Activated T-cell treated with anti-CD3 and anti-CD28 coated beads, Interleukin-2, amount 50 U/mL, for 72 hours (primary cell): ENCODE results near the gene ANKRD44. TPM values are rescaled to one million over a fixed set of nuclear protein-coding genes. Genes with fewer than 3 reads are reported as not detected.

Experiments used
- ATAC-seq, 2 donors: fragments of 150-1000 bp; cut with Tn5 transposase; replicated peaks in 1 of 2; 2 replicates each; pipeline ENCODE4 v1.10.0; 2021; ENCODE audit warnings: moderate library complexity in 2 of 2, mild to moderate bottlenecking in 1 of 2
- DNase-seq, 2 donors: peaks; one replicate each; pipeline ENCODE4 v3.0.0; 2021 to 2022; ENCODE audit warnings: mixed read lengths in 1 of 2
- H3K27ac Mint-ChIP-seq: one replicate; pipeline ENCODE4 v1.8.0; 2022; ENCODE audit warnings: mild to moderate bottlenecking, moderate library complexity, mixed read lengths
- H3K27me3 Mint-ChIP-seq: one replicate; pipeline ENCODE4 v1.8.0; 2022; ENCODE audit warnings: low read depth, mixed read lengths
- H3K36me3 Mint-ChIP-seq, 2 donors: one replicate each; pipeline ENCODE4 v1.8.0; 2022; ENCODE audit warnings: mixed read lengths in 2 of 2, mild to moderate bottlenecking in 1 of 2; ENCODE audit not compliant: insufficient read depth in 2 of 2
- H3K4me1 Mint-ChIP-seq: one replicate; pipeline ENCODE4 v1.8.0; 2022; ENCODE audit warnings: low read depth, mixed read lengths
- H3K4me3 Mint-ChIP-seq, 2 donors: one replicate each; pipeline ENCODE4 v1.8.0; 2022; ENCODE audit warnings: mild to moderate bottlenecking in 2 of 2, mixed read lengths in 2 of 2, moderate library complexity in 2 of 2
- H3K9me3 Mint-ChIP-seq, 2 donors: one replicate each; pipeline ENCODE4 v1.8.0; 2022; ENCODE audit warnings: mixed read lengths in 2 of 2
- total RNA-seq, 2 donors: library from RNA; stranded (reverse); gene quantifications; one replicate each; pipeline ENCODE4 v1.2.3, GENCODE V29; 2022

Gene ANKRD44
- total RNA-seq, 2 donors from 2014 or later: 114 to 141 TPM

DNA sequence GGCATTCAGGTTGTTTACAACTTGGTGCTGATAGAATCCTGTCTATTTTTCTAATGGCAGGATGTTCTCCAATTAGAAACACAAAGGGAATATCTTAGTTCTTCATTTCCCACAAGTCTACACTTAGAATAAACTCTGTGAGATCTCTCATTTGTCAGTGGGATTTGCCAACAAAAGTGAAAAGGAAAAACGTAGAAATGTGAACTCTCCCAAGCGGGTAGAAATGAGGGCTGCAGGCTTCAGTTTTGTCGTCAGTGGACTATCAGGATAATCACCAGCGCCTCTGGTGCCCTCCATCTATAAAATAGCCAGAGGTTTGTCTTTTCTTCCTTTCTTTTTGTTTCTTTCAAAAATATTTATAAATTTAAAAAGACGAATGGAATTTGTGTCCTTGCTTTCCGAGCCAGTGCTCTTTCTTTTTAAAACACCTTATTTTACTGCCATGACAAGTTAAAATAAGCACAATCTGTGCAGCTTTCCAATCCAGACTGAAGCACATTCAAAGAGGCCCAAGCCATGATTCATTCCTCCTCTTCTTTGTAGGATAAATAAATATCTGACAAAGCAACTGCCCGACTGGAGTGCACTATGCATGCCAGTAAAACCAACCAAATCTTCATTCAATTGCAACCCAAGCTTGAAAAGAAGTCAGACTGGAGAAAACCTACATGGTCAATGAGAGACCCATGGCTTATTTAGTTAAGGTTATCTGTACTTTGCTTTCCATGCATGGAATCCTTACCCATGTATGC, 185.8 kb downstream of the ANKRD44 start:
- no peaks in the 10 kb centered on the region for H3K27me3 Mint-ChIP-seq
- H3K9me3 Mint-ChIP-seq: no peaks in the 10 kb centered on the region
- peaks cover 15 to 36% of the 10 kb centered on the region in 2 donors for H3K36me3 Mint-ChIP-seq
- no peak for ATAC-seq
- no peak overlapping the region for H3K4me3 Mint-ChIP-seq
- no peak overlapping the region for H3K27ac Mint-ChIP-seq
- no peak for DNase-seq
- H3K4me1 Mint-ChIP-seq: peaks cover 59% of the 10 kb centered on the region

- no peak for DNase-seq
- H3K9me3 Mint-ChIP-seq: no peaks in the 10 kb centered on the region
- ATAC-seq: no peak
- no peak overlapping the region for H3K27ac Mint-ChIP-seq
- H3K4me3 Mint-ChIP-seq: no peak overlapping the region
- H3K27me3 Mint-ChIP-seq: no peaks in the 10 kb centered on the region
- H3K36me3 Mint-ChIP-seq: peaks cover 16 to 31% of the 10 kb centered on the region in 2 donors
- H3K4me1 Mint-ChIP-seq: peaks cover 39% of the 10 kb centered on the region
These were observed 187.8 kb downstream of the ANKRD44 start for GRCh38 chr2:197122821-197123220.

- DNase-seq: no peak
- no peaks in the 10 kb centered on the region for H3K9me3 Mint-ChIP-seq
- H3K4me1 Mint-ChIP-seq: peaks cover 41% of the 10 kb centered on the region
- peaks cover 16 to 32% of the 10 kb centered on the region in 2 donors for H3K36me3 Mint-ChIP-seq
- H3K4me3 Mint-ChIP-seq: peak overlapping the region in 1 of 2 donors; percentile 37
- no peaks in the 10 kb centered on the region for H3K27me3 Mint-ChIP-seq
- ATAC-seq: peak in 1 of 2 donors; percentile 30
- H3K27ac Mint-ChIP-seq: peak overlapping the region; percentile 11
These were observed 188.7 kb downstream of the ANKRD44 start for GRCh38 chr2:197121756-197122385.

GRCh38 chr2:197121255-197121654, 189.3 kb downstream of the ANKRD44 start:
- Mint-ChIP-seq H3K4me3 (peak overlapping the region in 1 of 2 donors; percentile 37), H3K9me3 (no peaks in the 10 kb centered on the region), H3K36me3 (peaks cover 14 to 32% of the 10 kb centered on the region in 2 donors), H3K4me1 (peaks cover 48% of the 10 kb centered on the region), H3K27ac (no peak overlapping the region), H3K27me3 (no peaks in the 10 kb centered on the region)
- no peak for DNase-seq
- peak in 1 of 2 donors; percentile 43 for ATAC-seq

- peaks cover 31% of the 10 kb centered on the region for H3K4me1 Mint-ChIP-seq
- H3K4me3 Mint-ChIP-seq: peak overlapping the region; percentile 37 to 72
- no peak for DNase-seq
- peaks cover 11 to 23% of the 10 kb centered on the region in 2 donors for H3K36me3 Mint-ChIP-seq
- no peaks in the 10 kb centered on the region for H3K9me3 Mint-ChIP-seq
- H3K27me3 Mint-ChIP-seq: no peaks in the 10 kb centered on the region
- peak; percentile 36 to 39 for ATAC-seq
- peak overlapping the region; percentile 71 for H3K27ac Mint-ChIP-seq
These were observed 194.2 kb downstream of the ANKRD44 start for GRCh38 chr2:197116306-197116879.

DNA sequence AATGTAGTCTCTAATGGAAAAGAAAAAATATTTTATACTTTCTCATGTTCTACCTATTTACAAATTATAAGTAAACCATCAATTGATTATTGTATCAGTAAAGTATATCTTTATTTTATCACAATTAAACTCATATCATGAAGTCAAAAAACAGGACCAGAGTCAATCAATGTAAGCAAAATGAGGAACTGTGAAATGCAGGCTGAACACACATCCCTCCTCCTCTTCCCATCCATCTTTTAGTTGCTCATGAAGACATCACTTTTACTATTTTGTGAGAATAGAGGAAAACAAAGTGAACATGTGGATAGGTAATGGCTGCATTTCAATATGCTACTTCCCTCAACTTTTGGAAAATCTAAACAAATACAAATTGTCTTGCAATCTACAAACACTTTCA, 195.3 kb downstream of the ANKRD44 start:
- Mint-ChIP-seq H3K27ac (peak overlapping the region; percentile 83), H3K4me3 (peak overlapping the region in 1 of 2 donors; percentile 38), H3K4me1 (peaks cover 25% of the 10 kb centered on the region), H3K36me3 (peaks cover 7 to 21% of the 10 kb centered on the region in 2 donors), H3K27me3 (no peaks in the 10 kb centered on the region), H3K9me3 (no peaks in the 10 kb centered on the region)
- ATAC-seq: no peak
- no peak for DNase-seq

DNA sequence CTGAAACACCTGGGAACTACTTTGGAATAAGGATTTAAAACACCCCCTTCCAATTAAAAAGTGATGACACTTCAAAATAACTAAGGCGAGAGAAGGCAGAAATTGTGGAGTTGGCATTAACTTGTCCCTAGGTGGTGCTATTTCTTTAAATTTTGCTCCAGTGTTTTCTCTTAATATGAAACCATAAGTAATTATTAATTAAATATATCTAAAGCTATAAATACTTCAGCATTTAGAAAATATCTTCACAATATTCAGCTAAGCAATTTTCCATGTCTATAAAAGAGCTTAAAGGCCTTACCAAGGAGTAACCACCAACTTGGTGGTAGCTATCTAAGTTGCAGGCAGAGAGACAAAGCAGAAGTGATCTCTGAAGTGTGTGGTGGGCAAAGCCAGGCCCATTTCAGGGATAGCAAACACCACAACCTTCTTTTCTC, 197.3 kb downstream of the ANKRD44 start:
- Mint-ChIP-seq H3K27me3 (no peaks in the 10 kb centered on the region), H3K9me3 (no peaks in the 10 kb centered on the region), H3K36me3 (peaks cover 2 to 10% of the 10 kb centered on the region in 2 donors), H3K27ac (peak overlapping the region; percentile 49), H3K4me3 (no peak overlapping the region), H3K4me1 (peaks cover 30% of the 10 kb centered on the region)
- DNase-seq: no peak
- ATAC-seq: no peak

- Mint-ChIP-seq H3K9me3 (no peaks in the 10 kb centered on the region), H3K36me3 (peaks cover 0 to 6% of the 10 kb centered on the region in 2 donors), H3K4me3 (no peak overlapping the region), H3K27ac (no peak overlapping the region), H3K27me3 (no peaks in the 10 kb centered on the region), H3K4me1 (peaks cover 11% of the 10 kb centered on the region)
- no peak for ATAC-seq
- no peak for DNase-seq
These were observed 201.3 kb downstream of the ANKRD44 start for GRCh38 chr2:197109326-197109725.

DNA sequence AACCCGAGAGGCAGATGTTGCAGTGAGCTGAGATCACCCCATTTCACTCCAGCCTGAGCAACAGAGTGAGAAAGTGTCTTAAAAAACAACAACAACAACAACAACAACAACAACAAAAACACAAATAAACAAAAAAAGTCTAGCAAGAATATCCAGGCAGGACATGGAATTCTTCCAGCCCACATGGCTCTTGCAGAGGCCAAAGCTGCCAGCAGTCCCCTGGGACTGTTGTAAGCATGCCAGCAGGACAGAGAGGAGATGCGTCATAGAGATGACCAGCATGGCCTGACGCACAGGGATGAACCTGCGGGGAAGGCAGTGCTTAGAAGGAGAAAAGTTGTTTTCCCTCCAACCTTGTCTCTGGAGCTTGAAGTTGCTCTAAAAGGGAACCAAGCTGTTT, 201.8 kb downstream of the ANKRD44 start:
- Mint-ChIP-seq H3K4me3 (no peak overlapping the region), H3K9me3 (no peaks in the 10 kb centered on the region), H3K27ac (no peak overlapping the region), H3K27me3 (no peaks in the 10 kb centered on the region), H3K4me1 (peaks cover 9% of the 10 kb centered on the region), H3K36me3 (peaks cover 0 to 6% of the 10 kb centered on the region in 2 donors)
- no peak for DNase-seq
- ATAC-seq: no peak

DNA sequence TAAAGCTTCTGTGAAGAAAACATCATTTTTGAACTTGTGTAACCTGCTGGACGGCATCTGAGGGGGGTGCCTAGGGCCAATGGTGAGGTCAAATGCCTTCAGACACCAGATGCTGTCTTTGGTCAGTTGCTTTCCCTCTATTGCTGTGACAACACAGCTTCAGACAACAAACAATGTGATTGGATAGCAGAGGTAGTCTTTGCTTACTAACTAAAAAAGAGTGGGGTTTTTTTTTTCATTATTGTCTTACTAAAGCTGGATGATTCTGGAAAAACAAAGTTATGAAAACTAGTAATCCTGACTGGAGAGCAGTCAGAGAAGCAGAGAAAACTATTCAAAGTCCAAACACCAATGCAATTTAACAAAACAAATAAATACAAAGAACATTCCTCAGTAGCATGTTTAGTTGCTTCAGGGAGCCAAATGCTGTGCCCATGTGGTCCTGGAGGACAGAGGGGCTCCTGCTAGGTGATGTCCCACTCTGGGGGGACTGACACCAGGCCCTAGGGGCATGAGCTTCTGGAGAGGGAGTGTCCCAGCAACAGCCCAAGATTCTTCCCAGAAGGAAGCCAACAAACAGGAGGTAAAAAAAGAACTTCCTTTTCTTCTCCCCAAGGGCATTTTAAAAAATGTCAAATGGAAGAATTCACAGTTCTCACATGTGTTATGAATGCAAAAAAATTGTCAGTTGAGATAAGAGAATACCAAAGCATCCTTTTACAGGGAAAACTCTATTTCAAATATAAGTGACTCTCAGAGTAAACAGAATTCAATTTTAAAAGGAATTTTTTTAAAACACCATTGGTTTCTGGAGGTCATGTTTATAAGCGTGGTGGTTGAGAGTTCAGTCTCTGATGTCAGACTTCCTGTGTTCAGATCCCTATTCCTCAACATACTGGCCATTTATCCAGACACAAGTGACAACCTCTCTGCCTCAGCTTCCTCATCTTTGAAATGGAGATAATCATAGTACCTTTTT, 203.0 kb downstream of the ANKRD44 start:
- H3K4me1 Mint-ChIP-seq: peaks cover 6% of the 10 kb centered on the region
- DNase-seq (no peak), ATAC-seq (no peak)
- no peaks in the 10 kb centered on the region for H3K9me3 Mint-ChIP-seq
- peaks cover 0 to 6% of the 10 kb centered on the region in 2 donors for H3K36me3 Mint-ChIP-seq
- H3K27me3 Mint-ChIP-seq: no peaks in the 10 kb centered on the region
- H3K27ac Mint-ChIP-seq: peak overlapping the region; percentile 65
- no peak overlapping the region for H3K4me3 Mint-ChIP-seq

GRCh38 chr2:197103363-197103762, 207.2 kb downstream of the ANKRD44 start:
- Mint-ChIP-seq H3K36me3 (peaks cover 5 to 13% of the 10 kb centered on the region in 2 donors), H3K9me3 (no peaks in the 10 kb centered on the region), H3K4me3 (no peak overlapping the region), H3K4me1 (peaks cover 1% of the 10 kb centered on the region), H3K27ac (peak overlapping the region; percentile 81), H3K27me3 (no peaks in the 10 kb centered on the region)
- no peak for ATAC-seq
- DNase-seq: no peak

DNA sequence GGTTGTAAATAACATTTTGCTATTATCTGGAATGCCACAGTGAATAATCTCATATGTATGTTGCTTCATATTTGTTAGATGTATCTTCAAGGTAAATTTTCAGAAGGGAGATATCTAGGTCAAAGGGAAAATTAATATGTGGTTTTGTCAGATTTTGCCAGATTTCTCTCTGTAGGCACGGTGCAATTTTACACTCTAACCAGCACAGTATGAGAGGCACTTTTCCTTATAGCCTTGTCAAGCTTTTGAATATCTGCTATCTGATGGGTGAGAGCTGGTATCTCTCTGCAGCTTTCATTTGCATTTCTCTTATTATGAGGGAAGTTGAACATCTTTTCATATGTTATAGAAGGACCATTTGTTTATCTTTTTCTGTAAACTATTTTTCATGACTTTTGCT, 208.3 kb downstream of the ANKRD44 start:
- Mint-ChIP-seq H3K9me3 (no peaks in the 10 kb centered on the region), H3K4me3 (no peak overlapping the region), H3K36me3 (peaks cover 5 to 19% of the 10 kb centered on the region in 2 donors), H3K27ac (peak overlapping the region; percentile 91), H3K4me1 (no peaks in the 10 kb centered on the region), H3K27me3 (no peaks in the 10 kb centered on the region)
- DNase-seq (no peak), ATAC-seq (no peak)
